K562 (cell line): ENCODE results near the gene SLC12A9. TPM values are rescaled to one million over a fixed set of nuclear protein-coding genes. Genes with fewer than 3 reads are reported as not detected.
A peak's percentile ranks its signal among the peaks of the same experiment; 100 is the strongest.

Source experiments
- CBFA2T3 ChIP-seq: fragments of 450-650 bp; IDR thresholded peaks from 2 replicates; pipeline ENCODE4 v1.6.1; 2017
- ETS2 ChIP-seq: IDR thresholded peaks from 2 replicates; pipeline ENCODE4 v1.6.1; 2016; ENCODE audit warnings: borderline replicate concordance, missing genetic modification characterization, mild to moderate bottlenecking, moderate library complexity, missing compliant biosample characterization; ENCODE audit not compliant: poor library complexity, severe bottlenecking
- JUN ChIP-seq, 2 experiments: sonication (generic) in 1 of 2; formaldehyde crosslinking in 1 of 2; IDR thresholded peaks; 2 replicates each; pipeline versions ENCODE4 v1.6.1 to v1.8.0; 2012 to 2022; ENCODE audit warnings: borderline replicate concordance in 2 of 2, mild to moderate bottlenecking in 2 of 2, improper control_type of control experiment in 1 of 2, low read depth in 1 of 2, low read length in 1 of 2, missing genetic modification reagents in 1 of 2
- KDM4B ChIP-seq, 2 experiments: fragments of 450-650 bp in 1 of 2; sonication (generic) in 1 of 2; IDR thresholded peaks; 2 replicates each; pipeline ENCODE4 v1.6.1; 2016 to 2017; ENCODE audit warnings: borderline replicate concordance in 2 of 2, antibody characterized with exemption in 1 of 2, low read depth in 1 of 2, mild to moderate bottlenecking in 1 of 2
- MEF2D ChIP-seq: conservative IDR thresholded peaks from 2 replicates; pipeline ENCODE4 v1.6.1; 2016; ENCODE audit warnings: low read depth, missing genetic modification characterization, missing compliant biosample characterization
- POLR2H ChIP-seq: IDR thresholded peaks from 2 replicates; pipeline ENCODE4 v1.6.1; 2016; ENCODE audit warnings: missing genetic modification characterization, low read depth, mild to moderate bottlenecking, control low read depth, missing compliant biosample characterization, moderate library complexity
- TOE1 ChIP-seq, 2 experiments: fragments of 450-650 bp in 1 of 2; sonication (generic) in 1 of 2; formaldehyde crosslinking in 1 of 2; IDR thresholded peaks; 2 replicates each; pipeline versions ENCODE4 v1.7.1 to v1.8.0; 2016 to 2022; ENCODE audit warnings: borderline replicate concordance in 2 of 2, mild to moderate bottlenecking in 2 of 2, antibody characterized with exemption in 1 of 2, inconsistent platforms in 1 of 2, low read depth in 1 of 2, missing genetic modification reagents in 1 of 2, moderate library complexity in 1 of 2
- ZBTB43 ChIP-seq: sonication (generic); formaldehyde crosslinking; IDR thresholded peaks from 2 replicates; pipeline ENCODE4 v1.8.0; 2023; ENCODE audit warnings: mild to moderate bottlenecking, missing genetic modification reagents
- ZC3H11A ChIP-seq: IDR thresholded peaks from 2 replicates; pipeline ENCODE4 v1.6.1; 2012; ENCODE audit warnings: low read depth, low read length, improper control_type of control experiment
- ZNF384 ChIP-seq: IDR thresholded peaks from 2 replicates; pipeline ENCODE4 v1.6.1; 2012; ENCODE audit warnings: low read depth, low read length, improper control_type of control experiment
- ZNF551 ChIP-seq: fragments of 250-450 bp; sonication (Bioruptor Pico); IDR thresholded peaks from 2 replicates; pipeline ENCODE4 v1.5.0; 2021; ENCODE audit warnings: mild to moderate bottlenecking, moderate library complexity
- ZNF699 ChIP-seq: fragments of 250-450 bp; sonication (Bioruptor Pico); IDR thresholded peaks from 2 replicates; pipeline ENCODE4 v1.8.0; 2021; ENCODE audit warnings: mild to moderate bottlenecking, moderate library complexity; ENCODE audit not compliant: insufficient replicate concordance
- polyA plus RNA-seq, 8 experiments: library from polyadenylated mRNA; depleted of rRNA in 4 of 8; stranded (reverse) in 5 of 8; unstranded in 3 of 8; fragments of >200 nt; fragmentation: Nextera tagmentation in 2 of 8; fragmentation: Illumina TruSeq in 1 of 8; extraction: Ambion mirVana in 2 of 8; extraction: Trizol in 1 of 8; gene quantifications; 2 replicates each; pipeline versions ENCODE4 v1.2.1 to v1.2.3, GENCODE V29; 2011 to 2014; ENCODE audit warnings: inconsistent platforms in 1 of 8, missing spikeins in 1 of 8
- total RNA-seq, 7 experiments: library from RNA; depleted of rRNA in 6 of 7; stranded (reverse); fragments of >200 nt in 6 of 7; fragmentation: Illumina TruSeq in 2 of 7; extraction: Trizol in 2 of 7; gene quantifications; 2 replicates each; pipeline versions ENCODE4 v1.2.1 to v1.2.3, GENCODE V29; 2011 to 2021; ENCODE audit warnings: low replicate concordance in 1 of 7
- TF ChIP-seq, protein P1 (sequence below): sonication (generic); formaldehyde crosslinking; IDR thresholded peaks from 2 replicates; pipeline ENCODE4 v1.8.1; 2023; ENCODE audit warnings: mild to moderate bottlenecking, missing genetic modification reagents
- TF ChIP-seq, protein P2 (sequence below): sonication (generic); formaldehyde crosslinking; IDR thresholded peaks from 2 replicates; pipeline ENCODE4 v1.8.0; 2022; ENCODE audit warnings: missing genetic modification reagents, mild to moderate bottlenecking, moderate library complexity, borderline replicate concordance
- TF ChIP-seq, protein P3 (sequence below): fragments of 450-650 bp; conservative IDR thresholded peaks from 2 replicates; pipeline ENCODE4 v1.6.1; 2016; ENCODE audit warnings: missing genetic modification characterization, low read depth, mild to moderate bottlenecking, control low read depth, missing compliant biosample characterization
- TF ChIP-seq, protein P4 (sequence below): fragments of 150-350 bp; IDR thresholded peaks from 2 replicates; pipeline ENCODE4 v1.6.1; 2014; ENCODE audit warnings: low read depth, mild to moderate bottlenecking, low read length, borderline replicate concordance

The SLC12A9 gene
- total and polyA plus RNA-seq, 9 of the 15 experiments (the other 6 are each of a cell fraction or from before 2014, with no cell fraction given) = 0.06 to 20.2 (median 10.7) TPM

- TF ChIP-seq CBFA2T3 (peak; percentile 90), ZNF384 (peak; percentile 14; the same call in 1 of the 2 replicates), ZNF699 (CRISPR knock-in tag) (no peak), KDM4B (IDR thresholded peaks at IDR 0.05; ENCODE audit: borderline replicate concordance in 2 of 2, low read depth in 1 of 2) (no peak), ZNF551 (CRISPR knock-in tag) (no peak), POLR2H (no peak), MEF2D (no peak), ZBTB43 (CRISPR knock-in tag) (no peak), JUN (IDR thresholded peaks at IDR 0.05; ENCODE audit: borderline replicate concordance, low read depth, low read length) (no peak), JUN (CRISPR knock-in tag; IDR thresholded peaks at IDR 0.05; ENCODE audit: borderline replicate concordance) (no peak), ETS2 (tag) (no peak), TOE1 (IDR thresholded peaks at IDR 0.05; ENCODE audit: borderline replicate concordance) (no peak), TOE1 (CRISPR knock-in tag; IDR thresholded peaks at IDR 0.05; ENCODE audit: borderline replicate concordance, low read depth) (no peak), ZC3H11A (no peak)
- TF ChIP-seq, protein P1, sequence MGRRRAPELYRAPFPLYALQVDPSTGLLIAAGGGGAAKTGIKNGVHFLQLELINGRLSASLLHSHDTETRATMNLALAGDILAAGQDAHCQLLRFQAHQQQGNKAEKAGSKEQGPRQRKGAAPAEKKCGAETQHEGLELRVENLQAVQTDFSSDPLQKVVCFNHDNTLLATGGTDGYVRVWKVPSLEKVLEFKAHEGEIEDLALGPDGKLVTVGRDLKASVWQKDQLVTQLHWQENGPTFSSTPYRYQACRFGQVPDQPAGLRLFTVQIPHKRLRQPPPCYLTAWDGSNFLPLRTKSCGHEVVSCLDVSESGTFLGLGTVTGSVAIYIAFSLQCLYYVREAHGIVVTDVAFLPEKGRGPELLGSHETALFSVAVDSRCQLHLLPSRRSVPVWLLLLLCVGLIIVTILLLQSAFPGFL = peak; percentile 7; the same call in 1 of the 2 replicates
- TF ChIP-seq, protein P2, sequence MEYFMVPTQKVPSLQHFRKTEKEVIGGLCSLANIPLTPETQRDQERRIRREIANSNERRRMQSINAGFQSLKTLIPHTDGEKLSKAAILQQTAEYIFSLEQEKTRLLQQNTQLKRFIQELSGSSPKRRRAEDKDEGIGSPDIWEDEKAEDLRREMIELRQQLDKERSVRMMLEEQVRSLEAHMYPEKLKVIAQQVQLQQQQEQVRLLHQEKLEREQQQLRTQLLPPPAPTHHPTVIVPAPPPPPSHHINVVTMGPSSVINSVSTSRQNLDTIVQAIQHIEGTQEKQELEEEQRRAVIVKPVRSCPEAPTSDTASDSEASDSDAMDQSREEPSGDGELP (CRISPR knock-in tag) = no peak
- TF ChIP-seq, protein P3, sequence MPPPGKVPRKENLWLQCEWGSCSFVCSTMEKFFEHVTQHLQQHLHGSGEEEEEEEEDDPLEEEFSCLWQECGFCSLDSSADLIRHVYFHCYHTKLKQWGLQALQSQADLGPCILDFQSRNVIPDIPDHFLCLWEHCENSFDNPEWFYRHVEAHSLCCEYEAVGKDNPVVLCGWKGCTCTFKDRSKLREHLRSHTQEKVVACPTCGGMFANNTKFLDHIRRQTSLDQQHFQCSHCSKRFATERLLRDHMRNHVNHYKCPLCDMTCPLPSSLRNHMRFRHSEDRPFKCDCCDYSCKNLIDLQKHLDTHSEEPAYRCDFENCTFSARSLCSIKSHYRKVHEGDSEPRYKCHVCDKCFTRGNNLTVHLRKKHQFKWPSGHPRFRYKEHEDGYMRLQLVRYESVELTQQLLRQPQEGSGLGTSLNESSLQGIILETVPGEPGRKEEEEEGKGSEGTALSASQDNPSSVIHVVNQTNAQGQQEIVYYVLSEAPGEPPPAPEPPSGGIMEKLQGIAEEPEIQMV = no peak
- TF ChIP-seq, protein P4, sequence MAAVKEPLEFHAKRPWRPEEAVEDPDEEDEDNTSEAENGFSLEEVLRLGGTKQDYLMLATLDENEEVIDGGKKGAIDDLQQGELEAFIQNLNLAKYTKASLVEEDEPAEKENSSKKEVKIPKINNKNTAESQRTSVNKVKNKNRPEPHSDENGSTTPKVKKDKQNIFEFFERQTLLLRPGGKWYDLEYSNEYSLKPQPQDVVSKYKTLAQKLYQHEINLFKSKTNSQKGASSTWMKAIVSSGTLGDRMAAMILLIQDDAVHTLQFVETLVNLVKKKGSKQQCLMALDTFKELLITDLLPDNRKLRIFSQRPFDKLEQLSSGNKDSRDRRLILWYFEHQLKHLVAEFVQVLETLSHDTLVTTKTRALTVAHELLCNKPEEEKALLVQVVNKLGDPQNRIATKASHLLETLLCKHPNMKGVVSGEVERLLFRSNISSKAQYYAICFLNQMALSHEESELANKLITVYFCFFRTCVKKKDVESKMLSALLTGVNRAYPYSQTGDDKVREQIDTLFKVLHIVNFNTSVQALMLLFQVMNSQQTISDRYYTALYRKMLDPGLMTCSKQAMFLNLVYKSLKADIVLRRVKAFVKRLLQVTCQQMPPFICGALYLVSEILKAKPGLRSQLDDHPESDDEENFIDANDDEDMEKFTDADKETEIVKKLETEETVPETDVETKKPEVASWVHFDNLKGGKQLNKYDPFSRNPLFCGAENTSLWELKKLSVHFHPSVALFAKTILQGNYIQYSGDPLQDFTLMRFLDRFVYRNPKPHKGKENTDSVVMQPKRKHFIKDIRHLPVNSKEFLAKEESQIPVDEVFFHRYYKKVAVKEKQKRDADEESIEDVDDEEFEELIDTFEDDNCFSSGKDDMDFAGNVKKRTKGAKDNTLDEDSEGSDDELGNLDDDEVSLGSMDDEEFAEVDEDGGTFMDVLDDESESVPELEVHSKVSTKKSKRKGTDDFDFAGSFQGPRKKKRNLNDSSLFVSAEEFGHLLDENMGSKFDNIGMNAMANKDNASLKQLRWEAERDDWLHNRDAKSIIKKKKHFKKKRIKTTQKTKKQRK = no peak
Measured at GRCh38 chr7:100897772-100898454, 45.4 kb downstream of the SLC12A9 start (continued).
